ENCODE results near the gene PRTG. TPM values are rescaled to one million over a fixed set of nuclear protein-coding genes. Genes with fewer than 3 reads are reported as not detected.

Gene PRTG
- total and polyA plus RNA-seq, 2 experiments from 2014 or later, result 0.63 to 3.4 TPM

DNA sequence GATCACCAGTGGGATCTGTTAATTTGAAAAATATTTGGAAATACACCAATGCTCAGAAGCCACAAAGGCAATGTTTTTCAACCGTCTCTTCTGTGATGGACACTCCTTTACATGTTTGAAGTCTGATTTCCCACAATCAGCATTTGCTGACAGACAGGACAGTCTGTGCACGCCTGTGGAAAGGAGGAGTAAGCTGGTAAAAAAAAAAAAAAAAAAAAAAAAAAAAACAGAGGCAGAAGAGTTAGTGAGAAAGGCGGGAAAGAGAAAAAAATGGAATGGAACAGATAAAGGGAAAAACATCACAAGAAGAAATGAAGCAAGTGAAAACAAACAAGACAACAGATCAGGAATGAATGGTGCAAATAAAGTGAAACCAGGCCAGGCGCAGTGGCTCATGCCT, 35.0 kb downstream of the PRTG start (continued):
- TF ChIP-seq, protein P1, sequence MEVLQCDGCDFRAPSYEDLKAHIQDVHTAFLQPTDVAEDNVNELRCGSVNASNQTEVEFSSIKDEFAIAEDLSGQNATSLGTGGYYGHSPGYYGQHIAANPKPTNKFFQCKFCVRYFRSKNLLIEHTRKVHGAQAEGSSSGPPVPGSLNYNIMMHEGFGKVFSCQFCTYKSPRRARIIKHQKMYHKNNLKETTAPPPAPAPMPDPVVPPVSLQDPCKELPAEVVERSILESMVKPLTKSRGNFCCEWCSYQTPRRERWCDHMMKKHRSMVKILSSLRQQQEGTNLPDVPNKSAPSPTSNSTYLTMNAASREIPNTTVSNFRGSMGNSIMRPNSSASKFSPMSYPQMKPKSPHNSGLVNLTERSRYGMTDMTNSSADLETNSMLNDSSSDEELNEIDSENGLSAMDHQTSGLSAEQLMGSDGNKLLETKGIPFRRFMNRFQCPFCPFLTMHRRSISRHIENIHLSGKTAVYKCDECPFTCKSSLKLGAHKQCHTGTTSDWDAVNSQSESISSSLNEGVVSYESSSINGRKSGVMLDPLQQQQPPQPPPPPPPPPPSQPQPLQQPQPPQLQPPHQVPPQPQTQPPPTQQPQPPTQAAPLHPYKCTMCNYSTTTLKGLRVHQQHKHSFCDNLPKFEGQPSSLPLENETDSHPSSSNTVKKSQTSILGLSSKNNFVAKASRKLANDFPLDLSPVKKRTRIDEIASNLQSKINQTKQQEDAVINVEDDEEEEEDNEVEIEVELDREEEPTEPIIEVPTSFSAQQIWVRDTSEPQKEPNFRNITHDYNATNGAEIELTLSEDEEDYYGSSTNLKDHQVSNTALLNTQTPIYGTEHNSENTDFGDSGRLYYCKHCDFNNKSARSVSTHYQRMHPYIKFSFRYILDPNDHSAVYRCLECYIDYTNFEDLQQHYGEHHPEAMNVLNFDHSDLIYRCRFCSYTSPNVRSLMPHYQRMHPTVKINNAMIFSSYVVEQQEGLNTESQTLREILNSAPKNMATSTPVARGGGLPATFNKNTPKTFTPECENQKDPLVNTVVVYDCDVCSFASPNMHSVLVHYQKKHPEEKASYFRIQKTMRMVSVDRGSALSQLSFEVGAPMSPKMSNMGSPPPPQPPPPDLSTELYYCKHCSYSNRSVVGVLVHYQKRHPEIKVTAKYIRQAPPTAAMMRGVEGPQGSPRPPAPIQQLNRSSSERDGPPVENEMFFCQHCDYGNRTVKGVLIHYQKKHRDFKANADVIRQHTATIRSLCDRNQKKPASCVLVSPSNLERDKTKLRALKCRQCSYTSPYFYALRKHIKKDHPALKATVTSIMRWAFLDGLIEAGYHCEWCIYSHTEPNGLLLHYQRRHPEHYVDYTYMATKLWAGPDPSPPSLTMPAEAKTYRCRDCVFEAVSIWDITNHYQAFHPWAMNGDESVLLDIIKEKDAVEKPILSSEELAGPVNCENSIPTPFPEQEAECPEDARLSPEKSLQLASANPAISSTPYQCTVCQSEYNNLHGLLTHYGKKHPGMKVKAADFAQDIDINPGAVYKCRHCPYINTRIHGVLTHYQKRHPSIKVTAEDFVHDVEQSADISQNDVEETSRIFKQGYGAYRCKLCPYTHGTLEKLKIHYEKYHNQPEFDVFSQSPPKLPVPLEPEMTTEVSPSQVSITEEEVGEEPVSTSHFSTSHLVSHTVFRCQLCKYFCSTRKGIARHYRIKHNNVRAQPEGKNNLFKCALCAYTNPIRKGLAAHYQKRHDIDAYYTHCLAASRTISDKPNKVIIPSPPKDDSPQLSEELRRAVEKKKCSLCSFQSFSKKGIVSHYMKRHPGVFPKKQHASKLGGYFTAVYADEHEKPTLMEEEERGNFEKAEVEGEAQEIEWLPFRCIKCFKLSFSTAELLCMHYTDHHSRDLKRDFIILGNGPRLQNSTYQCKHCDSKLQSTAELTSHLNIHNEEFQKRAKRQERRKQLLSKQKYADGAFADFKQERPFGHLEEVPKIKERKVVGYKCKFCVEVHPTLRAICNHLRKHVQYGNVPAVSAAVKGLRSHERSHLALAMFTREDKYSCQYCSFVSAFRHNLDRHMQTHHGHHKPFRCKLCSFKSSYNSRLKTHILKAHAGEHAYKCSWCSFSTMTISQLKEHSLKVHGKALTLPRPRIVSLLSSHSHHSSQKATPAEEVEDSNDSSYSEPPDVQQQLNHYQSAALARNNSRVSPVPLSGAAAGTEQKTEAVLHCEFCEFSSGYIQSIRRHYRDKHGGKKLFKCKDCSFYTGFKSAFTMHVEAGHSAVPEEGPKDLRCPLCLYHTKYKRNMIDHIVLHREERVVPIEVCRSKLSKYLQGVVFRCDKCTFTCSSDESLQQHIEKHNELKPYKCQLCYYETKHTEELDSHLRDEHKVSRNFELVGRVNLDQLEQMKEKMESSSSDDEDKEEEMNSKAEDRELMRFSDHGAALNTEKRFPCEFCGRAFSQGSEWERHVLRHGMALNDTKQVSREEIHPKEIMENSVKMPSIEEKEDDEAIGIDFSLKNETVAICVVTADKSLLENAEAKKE (CRISPR knock-in tag; IDR thresholded peaks at IDR 0.05), result no peak
- TF ChIP-seq EZH2 (IDR thresholded peaks at IDR 0.05; ENCODE audit: low read depth, unreplicated experiment) (no peak), ZNF114 (CRISPR knock-in tag; IDR thresholded peaks at IDR 0.05) (no peak), CREB1 (CRISPR knock-in tag; IDR thresholded peaks at IDR 0.05; ENCODE audit: low read depth) (no peak), EZH2phosphoT487 (IDR thresholded peaks at IDR 0.05; ENCODE audit: unreplicated experiment) (no peak), STAT1 (IDR thresholded peaks at IDR 0.05; ENCODE audit: unreplicated experiment) (no peak), POLR2AphosphoS5 (IDR thresholded peaks at IDR 0.05; ENCODE audit: low read depth) (no peak)
- TF ChIP-seq, protein P2, sequence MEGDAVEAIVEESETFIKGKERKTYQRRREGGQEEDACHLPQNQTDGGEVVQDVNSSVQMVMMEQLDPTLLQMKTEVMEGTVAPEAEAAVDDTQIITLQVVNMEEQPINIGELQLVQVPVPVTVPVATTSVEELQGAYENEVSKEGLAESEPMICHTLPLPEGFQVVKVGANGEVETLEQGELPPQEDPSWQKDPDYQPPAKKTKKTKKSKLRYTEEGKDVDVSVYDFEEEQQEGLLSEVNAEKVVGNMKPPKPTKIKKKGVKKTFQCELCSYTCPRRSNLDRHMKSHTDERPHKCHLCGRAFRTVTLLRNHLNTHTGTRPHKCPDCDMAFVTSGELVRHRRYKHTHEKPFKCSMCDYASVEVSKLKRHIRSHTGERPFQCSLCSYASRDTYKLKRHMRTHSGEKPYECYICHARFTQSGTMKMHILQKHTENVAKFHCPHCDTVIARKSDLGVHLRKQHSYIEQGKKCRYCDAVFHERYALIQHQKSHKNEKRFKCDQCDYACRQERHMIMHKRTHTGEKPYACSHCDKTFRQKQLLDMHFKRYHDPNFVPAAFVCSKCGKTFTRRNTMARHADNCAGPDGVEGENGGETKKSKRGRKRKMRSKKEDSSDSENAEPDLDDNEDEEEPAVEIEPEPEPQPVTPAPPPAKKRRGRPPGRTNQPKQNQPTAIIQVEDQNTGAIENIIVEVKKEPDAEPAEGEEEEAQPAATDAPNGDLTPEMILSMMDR (conservative IDR thresholded peaks at IDR 0.05; ENCODE audit: low read depth in 2 of 2), result no peak
- TF ChIP-seq, protein P3, sequence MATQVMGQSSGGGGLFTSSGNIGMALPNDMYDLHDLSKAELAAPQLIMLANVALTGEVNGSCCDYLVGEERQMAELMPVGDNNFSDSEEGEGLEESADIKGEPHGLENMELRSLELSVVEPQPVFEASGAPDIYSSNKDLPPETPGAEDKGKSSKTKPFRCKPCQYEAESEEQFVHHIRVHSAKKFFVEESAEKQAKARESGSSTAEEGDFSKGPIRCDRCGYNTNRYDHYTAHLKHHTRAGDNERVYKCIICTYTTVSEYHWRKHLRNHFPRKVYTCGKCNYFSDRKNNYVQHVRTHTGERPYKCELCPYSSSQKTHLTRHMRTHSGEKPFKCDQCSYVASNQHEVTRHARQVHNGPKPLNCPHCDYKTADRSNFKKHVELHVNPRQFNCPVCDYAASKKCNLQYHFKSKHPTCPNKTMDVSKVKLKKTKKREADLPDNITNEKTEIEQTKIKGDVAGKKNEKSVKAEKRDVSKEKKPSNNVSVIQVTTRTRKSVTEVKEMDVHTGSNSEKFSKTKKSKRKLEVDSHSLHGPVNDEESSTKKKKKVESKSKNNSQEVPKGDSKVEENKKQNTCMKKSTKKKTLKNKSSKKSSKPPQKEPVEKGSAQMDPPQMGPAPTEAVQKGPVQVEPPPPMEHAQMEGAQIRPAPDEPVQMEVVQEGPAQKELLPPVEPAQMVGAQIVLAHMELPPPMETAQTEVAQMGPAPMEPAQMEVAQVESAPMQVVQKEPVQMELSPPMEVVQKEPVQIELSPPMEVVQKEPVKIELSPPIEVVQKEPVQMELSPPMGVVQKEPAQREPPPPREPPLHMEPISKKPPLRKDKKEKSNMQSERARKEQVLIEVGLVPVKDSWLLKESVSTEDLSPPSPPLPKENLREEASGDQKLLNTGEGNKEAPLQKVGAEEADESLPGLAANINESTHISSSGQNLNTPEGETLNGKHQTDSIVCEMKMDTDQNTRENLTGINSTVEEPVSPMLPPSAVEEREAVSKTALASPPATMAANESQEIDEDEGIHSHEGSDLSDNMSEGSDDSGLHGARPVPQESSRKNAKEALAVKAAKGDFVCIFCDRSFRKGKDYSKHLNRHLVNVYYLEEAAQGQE (IDR thresholded peaks at IDR 0.05; ENCODE audit: unreplicated experiment), result no peak

Measured in GM23338 (cell line).